GM12874 (cell line): ENCODE measurements around the gene CBFB.

ENCODE experiments used
- CTCF ChIP-seq: IDR thresholded peaks from 2 replicates; pipeline ENCODE4 v1.5.1; 2011; ENCODE audit warnings: low read depth, mild to moderate bottlenecking, control low read depth, low read length, moderate library complexity; ENCODE audit not compliant: insufficient read depth

CBFB gene

GRCh38 chr16:67027046-67027445 is 1.9 kb upstream of the CBFB start:
- TF ChIP-seq CTCF: no peak

- no peak for TF ChIP-seq CTCF
These were observed 718 bp upstream of the CBFB start for GRCh38 chr16:67028167-67028695.

GRCh38 chr16:67029254-67030096 is 526 bp downstream of the CBFB start:
- no peak for TF ChIP-seq CTCF

- no peak for TF ChIP-seq CTCF
These were observed 1.4 kb downstream of the CBFB start for GRCh38 chr16:67030221-67030962.

- TF ChIP-seq CTCF: no peak
These were observed 5.5 kb downstream of the CBFB start for GRCh38 chr16:67034487-67034886.

GRCh38 chr16:67035364-67035763 is 6.4 kb downstream of the CBFB start:
- no peak for TF ChIP-seq CTCF

- no peak for TF ChIP-seq CTCF
These were observed 7.4 kb downstream of the CBFB start for GRCh38 chr16:67036323-67036741.
